ENCODE data around the gene SLC19A2. TPM values are rescaled to one million over a fixed set of nuclear protein-coding genes. Genes with fewer than 3 reads are reported as not detected.

The SLC19A2 gene
- total RNA-seq, 1 donor from 2014 or later = 11.2 TPM

Other genes starting within 250 kb of the SLC19A2 start
- gene NME7, start 118.1 kb downstream of the SLC19A2 start, total RNA-seq = 14.1 and 23.4 TPM in 2 replicates
- gene BLZF1, start 117.7 kb downstream of the SLC19A2 start, total RNA-seq = 11.8 and 11.9 TPM in 2 replicates
- 0.09 TPM in 1 of 2 replicates, not detected in the other for gene CCDC181, start 58.5 kb downstream of the SLC19A2 start, total RNA-seq
- 25.0 and 26.0 TPM in 2 replicates for gene F5, start 100.5 kb upstream of the SLC19A2 start, total RNA-seq
- gene SELP, start 144.2 kb upstream of the SLC19A2 start, total RNA-seq = 0.16 and 0.25 TPM in 2 replicates
- gene SELL, start 225.7 kb upstream of the SLC19A2 start, total RNA-seq = 63.0 and 64.9 TPM in 2 replicates
- not detected in 2 replicates for gene SELE, start 248.1 kb upstream of the SLC19A2 start, total RNA-seq

Measured in activated T-helper 2 cell treated with anti-CD3 and anti-CD28 coated beads, Interferon-gamma antibody, Interleukin-2, Interleukin-4, amounts not matched to agents 10 μg/mL and 5 μg/mL and 100 μg/mL, durations not matched to agents 14 hours and 24 hours and 36 hours (primary cell).